Measurements from ENCODE around the gene PCDHGA7. TPM values are rescaled to one million over a fixed set of nuclear protein-coding genes. Genes with fewer than 3 reads are reported as not detected.

Gene PCDHGA7
- total and polyA plus RNA-seq, 11 donors = 1.4 to 14.1 (median 7.5) TPM

GRCh38 chr5:141422742-141423291 lies 40.3 kb downstream of the PCDHGA7 start:
- DNase-seq = no peak
- Histone ChIP-seq H3K9me3 (peaks cover 0 to 100% (median 81%) of the 10 kb centered on the region in 12 donors), H3K4me1 (peaks cover 0 to 8% (median 1%) of the 10 kb centered on the region in 12 donors)

GRCh38 chr5:141427783-141428426 lies 45.4 kb downstream of the PCDHGA7 start:
- peaks cover 0 to 63% (median 0%) of the 10 kb centered on the region in 9 donors for H3K27me3 ChIP-seq
- H3K9me3 ChIP-seq = peaks cover 0 to 100% (median 57%) of the 10 kb centered on the region in 12 donors
- H3K4me3 ChIP-seq = no peak overlapping the region
- no peak overlapping the region for H3K27ac ChIP-seq
- H3K36me3 ChIP-seq = peaks cover 0 to 33% (median 0%) of the 10 kb centered on the region in 9 donors
- DNase-seq (peak in 1 of 5 donors; percentile 53), ATAC-seq (peak in 1 of 4 donors; percentile 19)
- TF ChIP-seq CTCF (IDR thresholded peaks at IDR 0.05) (no peak), POLR2A (IDR thresholded peaks at IDR 0.05) (no peak)
- WGBS, 4 donors = 55 to 66% (median 59%) methylated on average over 39 to 53 of the region's 53 CpGs
- peaks cover 0 to 16% (median 0%) of the 10 kb centered on the region in 12 donors for H3K4me1 ChIP-seq
- intact Hi-C loops (cut with DNase I) = loop anchor here in 3 of 10 donors (5.0 to 10.0 kb wide), 3 partner anchors 84 to 127 kb away; no protein-coding TSS in a partner anchor

More at GRCh38 chr5:141422742-141423291, 40.3 kb downstream of the PCDHGA7 start:
- ATAC-seq = no peak
- Histone ChIP-seq H3K4me3 (no peak overlapping the region), H3K27me3 (peaks cover 0 to 66% (median 0%) of the 10 kb centered on the region in 9 donors), H3K36me3 (peaks cover 0 to 50% (median 0%) of the 10 kb centered on the region in 9 donors), H3K27ac (no peak overlapping the region)
- intact Hi-C loops (cut with DNase I) = loop anchor here in 5 of 10 donors (5.0 to 10.0 kb wide), 4 partner anchors 89 to 132 kb away; no protein-coding TSS in a partner anchor
- 31 to 48% (median 34%) methylated on average over 19 to 42 of the region's 42 CpGs for WGBS, 4 donors
- TF ChIP-seq POLR2A (IDR thresholded peaks at IDR 0.05) (no peak), CTCF (IDR thresholded peaks at IDR 0.05) (no peak)

GRCh38 chr5:141430332-141431113 lies 48.0 kb downstream of the PCDHGA7 start, which contains the start of gene PCDHGA12:
PCDHGA12 (plus strand) TSS chr5:141430507; CDS start chr5:141430760, 253 bp downstream.
- 21 to 35% (median 28%) methylated on average over 33 of the region's 33 CpGs for WGBS, 4 donors
- Histone ChIP-seq H3K36me3 (peaks cover 0 to 33% (median 0%) of the 10 kb centered on the region in 9 donors), H3K27ac (peak within 1 kb of the TSS in 8 of 12 donors; percentile 10 to 67 (median 40)), H3K4me1 (peaks cover 0 to 16% (median 0%) of the 10 kb centered on the region in 12 donors), H3K4me3 (peak within 1 kb of the TSS in 11 of 12 donors; percentile 19 to 58 (median 42)), H3K9me3 (peaks cover 0 to 99% (median 45%) of the 10 kb centered on the region in 12 donors), H3K27me3 (peaks cover 0 to 52% (median 0%) of the 10 kb centered on the region in 9 donors)
- intact Hi-C loops (cut with DNase I) = loop anchor here in 5 of 10 donors (1.0 to 5.0 kb wide), 4 partner anchors 94 to 132 kb away; no protein-coding TSS in a partner anchor
- ATAC-seq (peak; percentile 67 to 94 (median 86)), DNase-seq (peak in 4 of 5 donors; percentile 56 to 77 (median 65))
- TF ChIP-seq POLR2A (IDR thresholded peaks at IDR 0.05) = no peak
- peak; percentile 34 to 73 (median 55) for TF ChIP-seq CTCF (IDR thresholded peaks at IDR 0.05)

Measured in heart left ventricle (tissue), 16 donors.